Osteoblast (primary cell): Measurements from ENCODE around the gene FBXL17. TPM values are rescaled to one million over a fixed set of nuclear protein-coding genes. Genes with fewer than 3 reads are reported as not detected.

Source experiments
- DNase-seq: peaks from one replicate; pipeline ENCODE4 v3.0.0; 2011; ENCODE audit warnings: low spot score, mixed read lengths; ENCODE audit not compliant: insufficient read length; ENCODE audit errors: missing footprints
- H2AFZ ChIP-seq: 2 replicates; pipeline ENCODE4 v1.6.0; 2011; ENCODE audit warnings: mild to moderate bottlenecking, low read length
- H3K27ac ChIP-seq: 2 replicates; pipeline ENCODE4 v1.5.1; 2011; ENCODE audit warnings: mild to moderate bottlenecking, low read depth, low read length, moderate library complexity
- H3K27me3 ChIP-seq: 2 replicates; pipeline ENCODE4 v1.6.0; 2012; ENCODE audit warnings: mild to moderate bottlenecking, control low read depth, inconsistent platforms, low read length, moderate library complexity; ENCODE audit not compliant: insufficient read depth
- H3K36me3 ChIP-seq: 2 replicates; pipeline ENCODE4 v1.5.1; 2011; ENCODE audit warnings: mild to moderate bottlenecking, low read length, control low read depth, moderate library complexity; ENCODE audit not compliant: insufficient read depth
- H3K4me1 ChIP-seq: 2 replicates; pipeline ENCODE4 v1.5.1; 2011; ENCODE audit warnings: mild to moderate bottlenecking, low read length, control low read depth, moderate library complexity; ENCODE audit not compliant: insufficient read depth
- H3K4me2 ChIP-seq: 2 replicates; pipeline ENCODE4 v1.6.0; 2011; ENCODE audit warnings: mild to moderate bottlenecking, low read length; ENCODE audit not compliant: insufficient read depth
- H3K4me3 ChIP-seq: fragments of 200-600 bp; sonication (generic); 3 replicates; pipeline ENCODE4 v1.5.1; 2012; ENCODE audit warnings: mild to moderate bottlenecking, low read length, inconsistent platforms; ENCODE audit not compliant: insufficient read depth
- H3K79me2 ChIP-seq: 2 replicates; pipeline ENCODE4 v1.6.0; 2012; ENCODE audit warnings: mild to moderate bottlenecking, low read length, control low read depth, inconsistent platforms; ENCODE audit not compliant: insufficient read depth
- H3K9me3 ChIP-seq: 2 replicates; pipeline ENCODE4 v1.5.1; 2011; ENCODE audit warnings: low read depth, low read length, control low read depth
- H4K20me1 ChIP-seq: 2 replicates; pipeline ENCODE4 v1.6.0; 2012; ENCODE audit warnings: mild to moderate bottlenecking, low read length, control low read depth; ENCODE audit not compliant: insufficient read depth
- CTCF ChIP-seq: IDR thresholded peaks from 2 replicates; pipeline ENCODE4 v1.5.1; 2011; ENCODE audit warnings: mild to moderate bottlenecking, low read depth, low read length, moderate library complexity; ENCODE audit errors: extremely low read depth
- total RNA-seq: library from RNA; depleted of rRNA; stranded (reverse); fragments of >200 nt; gene quantifications from 2 replicates; pipeline ENCODE4 v1.2.3, GENCODE V29; 2012

FBXL17 gene
- total RNA-seq, 1 donor: 19.5 TPM

GRCh38 chr5:108078882-108079281 is 303.0 kb downstream of the FBXL17 start:
- no peak for DNase-seq
- Histone ChIP-seq H3K27ac (no peak overlapping the region), H3K4me2 (no peak overlapping the region), H3K4me3 (no peak overlapping the region), H3K27me3 (no peaks in the 10 kb centered on the region), H3K79me2 (no peaks in the 10 kb centered on the region), H3K36me3 (no peaks in the 10 kb centered on the region), H3K9me3 (no peaks in the 10 kb centered on the region), H4K20me1 (no peaks in the 10 kb centered on the region), H3K4me1 (no peaks in the 10 kb centered on the region), H2AFZ (no peak overlapping the region)
- no peak for TF ChIP-seq CTCF

- Histone ChIP-seq H3K9me3 (no peaks in the 10 kb centered on the region), H3K36me3 (no peaks in the 10 kb centered on the region), H2AFZ (no peak overlapping the region), H3K27me3 (no peaks in the 10 kb centered on the region), H3K4me1 (no peaks in the 10 kb centered on the region), H3K27ac (no peak overlapping the region), H3K79me2 (no peaks in the 10 kb centered on the region), H4K20me1 (no peaks in the 10 kb centered on the region), H3K4me3 (no peak overlapping the region), H3K4me2 (no peak overlapping the region)
- no peak for TF ChIP-seq CTCF
- no peak for DNase-seq
Observed at GRCh38 chr5:108078345-108078744, 303.6 kb downstream of the FBXL17 start.

- Histone ChIP-seq H3K4me2 (no peak overlapping the region), H4K20me1 (no peaks in the 10 kb centered on the region), H2AFZ (no peak overlapping the region), H3K4me1 (no peaks in the 10 kb centered on the region), H3K27ac (no peak overlapping the region), H3K79me2 (no peaks in the 10 kb centered on the region), H3K36me3 (no peaks in the 10 kb centered on the region), H3K4me3 (no peak overlapping the region), H3K9me3 (no peaks in the 10 kb centered on the region), H3K27me3 (no peaks in the 10 kb centered on the region)
- no peak for DNase-seq
- TF ChIP-seq CTCF: no peak
Observed at GRCh38 chr5:108074626-108075025, 307.3 kb downstream of the FBXL17 start.

- no peaks in the 10 kb centered on the region for H3K79me2 ChIP-seq
- H3K27me3 ChIP-seq: no peaks in the 10 kb centered on the region
- no peak for TF ChIP-seq CTCF
- no peak overlapping the region for H3K4me2 ChIP-seq
- no peaks in the 10 kb centered on the region for H3K9me3 ChIP-seq
- H3K36me3 ChIP-seq: no peaks in the 10 kb centered on the region
- no peaks in the 10 kb centered on the region for H4K20me1 ChIP-seq
- H3K4me3 ChIP-seq: no peak overlapping the region
- H3K4me1 ChIP-seq: no peaks in the 10 kb centered on the region
- no peak for DNase-seq
- no peak overlapping the region for H3K27ac ChIP-seq
- no peak overlapping the region for H2AFZ ChIP-seq
Observed at GRCh38 chr5:108064302-108064701, 317.6 kb downstream of the FBXL17 start.
